ENCODE results near the gene MYADM. TPM values are rescaled to one million over a fixed set of nuclear protein-coding genes. Genes with fewer than 3 reads are reported as not detected.

The MYADM gene
- polyA plus RNA-seq, 3 donors: 162 to 310 (median 254) TPM

GRCh38 chr19:53847555-53847954 lies 20.1 kb upstream of the MYADM start:
- Mint-ChIP-seq H3K27ac (peak overlapping the region in 4 of 7 donors; percentile 48 to 89 (median 72)), H3K4me3 (no peak overlapping the region), H3K36me3 (no peaks in the 10 kb centered on the region), H3K27me3 (ENCODE audit: low read depth in 3 of 3) (peaks cover 2% of the 10 kb centered on the region in 3 donors), H3K9me3 (no peaks in the 10 kb centered on the region), H3K4me1 (peaks cover 78% of the 10 kb centered on the region)
- no peaks in the 10 kb centered on the region for H3K27me3 ChIP-seq (ENCODE audit: control insufficient read depth in 2 of 2, insufficient read depth in 2 of 2, low read length in 2 of 2)
- no peak overlapping the region for H3K9ac ChIP-seq (ENCODE audit: insufficient read depth, low read length, poor library complexity, severe bottlenecking)
- DNase-seq: no peak
- no peak overlapping the region for H3K4me3 ChIP-seq (replicated peaks in 1 of 3; ENCODE audit: low read depth in 2 of 3, low read length in 3 of 3)
- H4K20me1 ChIP-seq (ENCODE audit: insufficient read depth, low read length): no peaks in the 10 kb centered on the region
- no peak for TF ChIP-seq CTCF (IDR thresholded peaks at IDR 0.05)
- H3K27ac ChIP-seq (ENCODE audit: low read depth in 1 of 2, low read length in 2 of 2): no peak overlapping the region
- no peak overlapping the region for H2AFZ ChIP-seq (ENCODE audit: insufficient read depth, low read depth, low read length, poor library complexity, severe bottlenecking)
- intact Hi-C loops (cut with micrococcal nuclease): loop anchor here in 1 of 2 donors (5.0 kb wide), 1 partner anchor 35 kb away; the partner anchor contains the start of gene PRKCG
- peaks cover 91 to 97% of the 10 kb centered on the region in 2 donors for H3K4me1 ChIP-seq (ENCODE audit: control insufficient read depth in 1 of 2, insufficient read depth in 2 of 2, low read length in 2 of 2)
- 75% methylated on average over 6 of the region's 8 CpGs for WGBS (ENCODE audit: insufficient coverage)
- H3K4me2 ChIP-seq (replicated peaks; ENCODE audit: extremely low read depth, low read length, poor library complexity, severe bottlenecking): no peak overlapping the region
- H3K36me3 ChIP-seq (replicated peaks in 1 of 2; ENCODE audit: control insufficient read depth in 1 of 2, insufficient read depth in 2 of 2, low read length in 2 of 2): no peaks in the 10 kb centered on the region
- H3K9me3 ChIP-seq (replicated peaks in 1 of 2; ENCODE audit: control insufficient read depth in 1 of 2, insufficient read depth in 1 of 2, low read length in 2 of 2): no peaks in the 10 kb centered on the region
- no peaks in the 10 kb centered on the region for H3K79me2 ChIP-seq (ENCODE audit: insufficient read depth, low read length)

GRCh38 chr19:53849237-53849676 lies 18.4 kb upstream of the MYADM start:
- Mint-ChIP-seq H3K36me3 (no peaks in the 10 kb centered on the region), H3K4me3 (peak overlapping the region; percentile 56 to 88), H3K4me1 (peaks cover 72% of the 10 kb centered on the region), H3K27me3 (ENCODE audit: low read depth in 3 of 3) (peaks cover 2 to 5% (median 3%) of the 10 kb centered on the region in 3 donors), H3K27ac (peak overlapping the region; percentile 87 to 98 (median 94)), H3K9me3 (no peaks in the 10 kb centered on the region)
- intact Hi-C loops (cut with micrococcal nuclease): loop anchor here in 1 of 2 donors (5.0 kb wide), 1 partner anchor 33 kb away; the partner anchor contains the start of gene PRKCG
- Histone ChIP-seq H3K79me2 (ENCODE audit: insufficient read depth, low read length) (no peaks in the 10 kb centered on the region), H3K9me3 (replicated peaks in 1 of 2; ENCODE audit: control insufficient read depth in 1 of 2, insufficient read depth in 1 of 2, low read length in 2 of 2) (no peaks in the 10 kb centered on the region), H3K9ac (ENCODE audit: insufficient read depth, low read length, poor library complexity, severe bottlenecking) (peak overlapping the region; percentile 15), H2AFZ (ENCODE audit: insufficient read depth, low read depth, low read length, poor library complexity, severe bottlenecking) (peak overlapping the region; percentile 51), H3K4me3 (replicated peaks in 1 of 3; ENCODE audit: low read depth in 2 of 3, low read length in 3 of 3) (peak overlapping the region in 1 of 3 experiments; percentile 65), H4K20me1 (ENCODE audit: insufficient read depth, low read length) (no peaks in the 10 kb centered on the region), H3K4me2 (replicated peaks; ENCODE audit: extremely low read depth, low read length, poor library complexity, severe bottlenecking) (peak overlapping the region; percentile 66), H3K27ac (ENCODE audit: low read depth in 1 of 2, low read length in 2 of 2) (peak overlapping the region; percentile 67 to 76), H3K27me3 (ENCODE audit: control insufficient read depth in 2 of 2, insufficient read depth in 2 of 2, low read length in 2 of 2) (no peaks in the 10 kb centered on the region), H3K4me1 (ENCODE audit: control insufficient read depth in 1 of 2, insufficient read depth in 2 of 2, low read length in 2 of 2) (peaks cover 87% of the 10 kb centered on the region in 2 donors), H3K36me3 (replicated peaks in 1 of 2; ENCODE audit: control insufficient read depth in 1 of 2, insufficient read depth in 2 of 2, low read length in 2 of 2) (no peaks in the 10 kb centered on the region)
- no peak for TF ChIP-seq CTCF (IDR thresholded peaks at IDR 0.05)
- DNase-seq: peak; percentile 73 to 93 (median 89)
- WGBS (ENCODE audit: insufficient coverage): 22% methylated on average over 9 of the region's 11 CpGs
